GM21528 (cell line): Measurements from ENCODE around the gene MAEL.

Experiments used
- ATAC-seq: cut with Tn5 transposase; IDR thresholded peaks from one replicate; pipeline ENCODE4 v1.9.1; 2021; ENCODE audit warnings: mild to moderate bottlenecking, moderate library complexity; ENCODE audit not compliant: unreplicated experiment, low FRiP score

The MAEL gene

GRCh38 chr1:167052389-167052788 is 63.3 kb downstream of the MAEL start:
- ATAC-seq: no peak

- no peak for ATAC-seq
Observed at GRCh38 chr1:167054531-167054930, 65.5 kb downstream of the MAEL start.

GRCh38 chr1:167054946-167055630 is 66.0 kb downstream of the MAEL start:
- no peak for ATAC-seq

GRCh38 chr1:167056529-167057231 is 67.6 kb downstream of the MAEL start:
- no peak for ATAC-seq

GRCh38 chr1:167057241-167057688 is 68.2 kb downstream of the MAEL start:
- no peak for ATAC-seq

- no peak for ATAC-seq
Observed at GRCh38 chr1:167059045-167059808, 70.1 kb downstream of the MAEL start.

GRCh38 chr1:167059809-167060107 is 70.7 kb downstream of the MAEL start:
- ATAC-seq: no peak

- ATAC-seq: no peak
Observed at GRCh38 chr1:167060141-167061072, 71.3 kb downstream of the MAEL start.

GRCh38 chr1:167061073-167061464 is 72.0 kb downstream of the MAEL start:
- no peak for ATAC-seq

GRCh38 chr1:167064621-167065020 is 75.5 kb downstream of the MAEL start:
- no peak for ATAC-seq

- ATAC-seq: no peak
Observed at GRCh38 chr1:167065471-167065870, 76.4 kb downstream of the MAEL start.

GRCh38 chr1:167066333-167067122 is 77.4 kb downstream of the MAEL start:
- no peak for ATAC-seq

- ATAC-seq: no peak
Observed at GRCh38 chr1:167067904-167068303, 78.8 kb downstream of the MAEL start.

GRCh38 chr1:167068761-167069160 is 79.7 kb downstream of the MAEL start:
- no peak for ATAC-seq

GRCh38 chr1:167071286-167071685 is 82.2 kb downstream of the MAEL start:
- ATAC-seq: no peak
